PFSK-1 (cell line): ENCODE measurements around the gene MTMR2.

ENCODE experiments used
- FOXP2 ChIP-seq: optimal IDR thresholded peaks from 2 replicates; pipeline ENCODE3; 2011; ENCODE audit warnings: borderline replicate concordance, control low read depth, inconsistent platforms; ENCODE audit not compliant: insufficient read depth; ENCODE audit errors: extremely low read length, extremely low read depth
- POLR2AphosphoS5 ChIP-seq: IDR thresholded peaks from 2 replicates; pipeline ENCODE4 v1.6.1; 2012; ENCODE audit warnings: low read depth, mild to moderate bottlenecking, control low read depth, low read length, moderate library complexity
- REST ChIP-seq, 2 experiments: IDR thresholded peaks; 2 replicates each; pipeline versions ENCODE4 v1.6.1 to v1.8.0; 2011 to 2012; ENCODE audit warnings: low read depth in 2 of 2, low read length in 2 of 2, control low read depth in 1 of 2, inconsistent platforms in 1 of 2, mild to moderate bottlenecking in 1 of 2, moderate library complexity in 1 of 2; ENCODE audit not compliant: insufficient read depth in 1 of 2
- SIN3A ChIP-seq: IDR thresholded peaks from 2 replicates; pipeline ENCODE4 v1.6.1; 2012; ENCODE audit warnings: mild to moderate bottlenecking, low read length, moderate library complexity, borderline replicate concordance; ENCODE audit not compliant: insufficient read depth
- TAF1 ChIP-seq: IDR thresholded peaks from 2 replicates; pipeline ENCODE4 v1.6.1; 2012; ENCODE audit warnings: low read length, control low read depth, borderline replicate concordance; ENCODE audit not compliant: insufficient read depth

Gene MTMR2

GRCh38 chr11:95888852-95889251 lies 35.1 kb downstream of the MTMR2 start:
- TF ChIP-seq POLR2AphosphoS5, result no peak

GRCh38 chr11:95888439-95888838 lies 35.5 kb downstream of the MTMR2 start:
- TF ChIP-seq POLR2AphosphoS5 (no peak), FOXP2 (no peak), SIN3A (no peak), REST (IDR thresholded peaks at IDR 0.05; ENCODE audit: insufficient read depth in 1 of 2, low read depth in 2 of 2, low read length in 2 of 2) (no peak), TAF1 (no peak)

DNA sequence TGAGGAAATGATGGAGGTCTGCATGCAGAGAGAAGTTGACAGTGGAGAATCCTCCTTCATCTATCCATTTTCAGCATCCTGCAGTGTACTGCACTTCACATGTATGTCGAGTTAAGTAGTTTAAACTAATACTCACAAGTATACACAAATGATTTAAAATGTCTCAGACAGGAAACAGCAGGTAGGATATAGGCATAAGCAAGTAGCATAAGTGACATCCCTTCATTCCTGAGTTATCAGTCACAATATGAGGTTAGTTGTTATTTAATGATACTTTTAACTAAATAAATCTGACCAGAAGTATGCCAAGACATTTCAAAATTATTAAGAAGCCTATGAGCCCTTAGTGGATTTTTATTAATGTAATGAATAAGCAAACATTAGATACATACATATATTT lies 37.4 kb downstream of the MTMR2 start:
- TF ChIP-seq REST (IDR thresholded peaks at IDR 0.05; ENCODE audit: insufficient read depth in 1 of 2, low read depth in 2 of 2, low read length in 2 of 2), result no peak
- TF ChIP-seq TAF1, result no peak
- no peak for TF ChIP-seq POLR2AphosphoS5
- no peak for TF ChIP-seq FOXP2
- no peak for TF ChIP-seq SIN3A

DNA sequence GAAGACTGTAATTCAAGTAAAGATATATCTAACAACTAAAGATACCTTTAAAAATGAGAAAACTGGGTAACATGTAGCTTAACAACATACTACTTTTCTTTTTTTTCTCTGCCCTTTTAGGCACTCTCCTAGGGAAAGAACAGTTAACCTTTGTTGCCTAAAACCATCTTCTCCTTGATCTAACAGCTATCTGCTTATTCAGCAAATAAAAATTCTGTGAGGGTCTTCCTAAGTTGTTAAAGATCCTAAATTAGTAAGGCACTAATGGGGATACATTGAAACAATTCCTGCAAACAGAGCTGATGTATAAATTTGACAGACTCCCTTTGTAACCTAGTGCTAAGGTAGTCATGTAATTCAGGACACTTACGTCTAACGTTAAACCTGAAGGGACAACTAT lies 39.1 kb downstream of the MTMR2 start:
- TF ChIP-seq POLR2AphosphoS5, result no peak; the same call in 1 of the 2 replicates

DNA sequence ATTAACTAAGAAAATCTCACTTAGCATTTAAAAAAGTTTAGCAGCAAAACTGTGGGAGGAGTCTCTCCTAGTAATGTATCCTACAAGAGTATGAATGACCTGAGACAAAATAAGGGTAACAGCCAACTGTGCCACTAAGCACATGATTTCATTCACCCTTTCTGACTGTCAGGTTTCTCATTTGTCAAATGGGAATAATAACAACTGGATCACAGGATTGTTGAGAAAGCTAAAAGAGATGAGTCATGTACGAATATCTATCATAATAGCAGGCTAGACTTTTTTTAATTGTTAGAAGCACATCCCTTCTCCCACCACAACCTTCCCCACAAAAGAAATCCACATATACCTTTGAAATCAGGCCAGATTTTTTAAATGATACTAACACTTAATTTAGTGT lies 39.5 kb downstream of the MTMR2 start:
- peak; percentile 54; the same call in 1 of the 2 replicates for TF ChIP-seq POLR2AphosphoS5
- TF ChIP-seq SIN3A, result peak; percentile 85; the same call in 1 of the 2 replicates
- no peak for TF ChIP-seq TAF1
- TF ChIP-seq REST (IDR thresholded peaks at IDR 0.05; ENCODE audit: insufficient read depth in 1 of 2, low read depth in 2 of 2, low read length in 2 of 2), result no peak
- TF ChIP-seq FOXP2, result no peak

DNA sequence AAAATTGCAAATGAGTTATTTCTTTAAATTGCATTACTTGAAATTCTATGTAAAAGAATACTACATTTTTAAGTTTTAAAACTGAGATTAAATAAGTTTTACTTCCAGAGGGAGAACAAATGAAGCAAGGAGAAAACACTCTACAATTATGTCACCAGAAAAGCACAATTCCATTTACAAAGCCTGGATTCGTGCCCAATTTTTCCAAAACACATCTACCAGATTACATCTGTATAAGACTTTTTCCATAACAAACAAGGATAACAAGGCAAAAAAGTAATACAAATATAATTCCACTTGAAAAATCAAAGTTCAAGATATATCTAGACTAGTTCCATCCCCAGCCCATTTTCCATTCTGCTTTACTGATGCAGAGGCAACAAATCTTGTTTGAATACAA lies 40.5 kb downstream of the MTMR2 start:
- no peak for TF ChIP-seq TAF1
- no peak for TF ChIP-seq FOXP2
- TF ChIP-seq POLR2AphosphoS5, result no peak
- TF ChIP-seq REST (IDR thresholded peaks at IDR 0.05; ENCODE audit: insufficient read depth in 1 of 2, low read depth in 2 of 2, low read length in 2 of 2), result no peak
- TF ChIP-seq SIN3A, result no peak
